A673 (cell line): ENCODE measurements around the gene SEL1L3. TPM values are rescaled to one million over a fixed set of nuclear protein-coding genes. Genes with fewer than 3 reads are reported as not detected.

Source experiments
- BruUV-seq: library from RNA; stranded (reverse); fragments of 400-500 nt; replicated peaks from 2 replicates; lab custom pipeline; 2021; lab: Mats Ljungman, UMichigan
- CTCF ChIA-PET: fragments of 300-600 bp; sonication (Branson Sonifier 250); formaldehyde crosslinking; loops from one replicate; lab custom pipeline; 2022; ENCODE audit warnings: antibody characterized with exemption; lab: Charles Lee
- POLR2A ChIA-PET: fragments of 300-600 bp; sonication (Branson Sonifier 250); formaldehyde crosslinking; loops from one replicate; lab custom pipeline; 2022; ENCODE audit warnings: antibody characterized with exemption; ENCODE audit not compliant: low non-redundant PET; lab: Charles Lee
- DNase-seq: peaks from one replicate; pipeline ENCODE4 v3.0.0-alpha.2; 2015; ENCODE audit warnings: low spot score
- H3K27ac ChIP-seq: fragments of 200-600 bp; sonication (generic); 2 replicates; pipeline ENCODE4 v1.5.1; 2016; ENCODE audit warnings: mixed run types, low read depth, mild to moderate bottlenecking, mixed read lengths, antibody characterized with exemption, low read length; ENCODE audit not compliant: poor library complexity, severe bottlenecking
- H3K27me3 ChIP-seq: fragments of 200-600 bp; sonication (generic); replicated peaks from 2 replicates; pipeline ENCODE4 v1.6.1; 2017; ENCODE audit warnings: mixed run types, low read depth, mild to moderate bottlenecking, mixed read lengths, antibody characterized with exemption, low read length; ENCODE audit not compliant: insufficient read depth, poor library complexity
- H3K36me3 ChIP-seq: fragments of 200-600 bp; sonication (generic); 2 replicates; pipeline ENCODE4 v1.6.1; 2016; ENCODE audit warnings: mixed run types, mild to moderate bottlenecking, mixed read lengths, antibody characterized with exemption, low read length; ENCODE audit not compliant: insufficient read depth, poor library complexity, severe bottlenecking
- H3K4me1 ChIP-seq: fragments of 200-600 bp; sonication (generic); 2 replicates; pipeline ENCODE4 v1.6.1; 2017; ENCODE audit warnings: mixed run types, mild to moderate bottlenecking, mixed read lengths, antibody characterized with exemption, low read length; ENCODE audit not compliant: insufficient read depth, poor library complexity, severe bottlenecking
- H3K4me3 ChIP-seq: fragments of 200-600 bp; sonication (generic); 2 replicates; pipeline ENCODE4 v1.5.1; 2016; ENCODE audit warnings: low read depth, mixed run types, mild to moderate bottlenecking, mixed read lengths, low read length; ENCODE audit not compliant: poor library complexity, severe bottlenecking
- H3K9me3 ChIP-seq: fragments of 200-600 bp; sonication (generic); 2 replicates; pipeline ENCODE4 v1.6.1; 2016; ENCODE audit warnings: mixed run types, low read depth, mild to moderate bottlenecking, mixed read lengths, antibody characterized with exemption, low read length; ENCODE audit not compliant: poor library complexity, severe bottlenecking
- CTCF ChIP-seq: fragments of 300-800, 200-600 bp; sonication (generic); conservative IDR thresholded peaks from 2 replicates; pipeline ENCODE4 v1.5.1; 2017; ENCODE audit warnings: low read depth, mild to moderate bottlenecking, antibody characterized with exemption, low read length, moderate library complexity, mixed read lengths
- EZH2 ChIP-seq: fragments of 200-600 bp; sonication (generic); IDR thresholded peaks from 2 replicates; pipeline ENCODE4 v1.6.1; 2017; ENCODE audit warnings: borderline replicate concordance, low read depth, mild to moderate bottlenecking, mixed read lengths, antibody characterized with exemption, low read length; ENCODE audit not compliant: poor library complexity, severe bottlenecking
- intact Hi-C: fragments of 100-400 bp; cut with micrococcal nuclease; formaldehyde crosslinking; loops from one replicate; pipeline ENCODE4 v1.10.0; 2022; ENCODE audit not compliant: unreplicated experiment
- total RNA-seq: library from RNA; stranded (reverse); gene quantifications from 2 replicates; pipeline ENCODE4 v1.2.3, GENCODE V29; 2021

The SEL1L3 gene
- total RNA-seq, 1 experiment from 2014 or later, result 40.0 TPM

GRCh38 chr4:25755911-25756310, 106.9 kb downstream of the SEL1L3 start:
- Histone ChIP-seq H3K9me3 (no peaks in the 10 kb centered on the region), H3K27ac (no peak overlapping the region), H3K4me1 (no peaks in the 10 kb centered on the region), H3K27me3 (no peaks in the 10 kb centered on the region), H3K4me3 (no peak overlapping the region), H3K36me3 (peaks cover 19% of the 10 kb centered on the region)
- intact Hi-C loops, result no loop called here
- TF ChIP-seq CTCF (no peak), EZH2 (no peak)
- no TSS peak for BruUV-seq
- ChIA-PET CTCF (no interaction called here), POLR2A (no interaction called here)
- no peak for DNase-seq

GRCh38 chr4:25753239-25753638, 109.5 kb downstream of the SEL1L3 start:
- no peak for DNase-seq
- TF ChIP-seq EZH2 (no peak), CTCF (no peak)
- Histone ChIP-seq H3K9me3 (no peaks in the 10 kb centered on the region), H3K27me3 (no peaks in the 10 kb centered on the region), H3K4me3 (no peak overlapping the region), H3K36me3 (peaks cover 4% of the 10 kb centered on the region), H3K27ac (no peak overlapping the region), H3K4me1 (no peaks in the 10 kb centered on the region)
- ChIA-PET CTCF (no interaction called here), POLR2A (no interaction called here)
- intact Hi-C loops, result no loop called here
- no TSS peak for BruUV-seq

- Histone ChIP-seq H3K27me3 (no peaks in the 10 kb centered on the region), H3K9me3 (no peaks in the 10 kb centered on the region), H3K27ac (no peak overlapping the region), H3K36me3 (no peaks in the 10 kb centered on the region), H3K4me1 (no peaks in the 10 kb centered on the region), H3K4me3 (no peak overlapping the region)
- TF ChIP-seq EZH2, result no peak
- no peak for TF ChIP-seq CTCF
- POLR2A ChIA-PET, result interaction anchor here (0.6 kb wide), 1 partner anchor 37 kb away, joined by 12 read pairs; no protein-coding TSS in a partner anchor
- intact Hi-C loops, result no loop called here
- CTCF ChIA-PET, result no interaction called here
- no peak for DNase-seq
- BruUV-seq, result no TSS peak
Observed at GRCh38 chr4:25750874-25751273, 111.9 kb downstream of the SEL1L3 start.
